Neutrophil (primary cell): ENCODE measurements around the gene TESMIN.

Source experiments
- H3K27ac ChIP-seq: fragments of 200-600 bp; sonication (generic); 2 replicates; pipeline ENCODE4 v1.5.1; 2016; ENCODE audit warnings: mild to moderate bottlenecking, moderate library complexity
- H3K27me3 ChIP-seq: fragments of 200-600 bp; sonication (generic); 2 replicates; pipeline ENCODE4 v1.6.0; 2016; ENCODE audit warnings: mild to moderate bottlenecking
- H3K36me3 ChIP-seq: fragments of 200-600 bp; sonication (generic); 2 replicates; pipeline ENCODE4 v1.5.1; 2017
- H3K4me1 ChIP-seq, 2 experiments: fragments of 200-600 bp in 1 of 2; sonication (generic) in 1 of 2; 1 replicate in 1 of 2; 2 replicates in 1 of 2; pipeline versions ENCODE4 v1.5.1 to v1.6.1; 2013 to 2016; ENCODE audit warnings: low read depth in 1 of 2, low read length in 1 of 2, mild to moderate bottlenecking in 1 of 2, moderate library complexity in 1 of 2; ENCODE audit not compliant: control insufficient read depth in 1 of 2, insufficient read depth in 1 of 2
- H3K4me3 ChIP-seq, 2 experiments: fragments of 200-600 bp in 1 of 2; sonication (generic) in 1 of 2; 1 replicate in 1 of 2; 2 replicates in 1 of 2; pipeline ENCODE4 v1.5.1; 2013 to 2016; ENCODE audit warnings: low read depth in 1 of 2, low read length in 1 of 2, mild to moderate bottlenecking in 1 of 2, moderate library complexity in 1 of 2
- H3K9me3 ChIP-seq: fragments of 200-600 bp; sonication (generic); 2 replicates; pipeline ENCODE4 v1.5.1; 2016
- TF ChIP-seq, protein P1 (sequence below): fragments of 200-600 bp; sonication (generic); IDR thresholded peaks from 2 replicates; pipeline ENCODE4 v1.5.1; 2016; ENCODE audit warnings: antibody characterized with exemption

Gene TESMIN

DNA sequence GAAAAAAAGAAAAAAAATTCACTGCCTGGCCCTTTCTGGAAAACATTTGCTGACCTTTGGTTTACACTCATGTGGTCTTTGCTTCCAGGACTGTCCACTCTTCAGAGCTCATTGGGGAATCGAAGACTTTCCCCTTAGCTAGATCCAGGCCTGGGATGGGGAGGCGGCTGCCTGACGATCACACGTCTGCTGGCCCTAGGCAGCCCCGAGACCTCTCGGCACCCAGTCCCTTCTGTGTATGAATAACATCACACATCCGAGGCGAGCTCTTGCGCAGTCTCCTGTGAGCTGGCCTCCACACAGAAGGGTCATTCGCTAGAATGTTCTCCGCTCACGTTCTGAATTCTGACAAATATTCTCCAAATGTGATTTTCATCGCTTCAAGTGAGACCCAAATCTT, 92.7 kb downstream of the TESMIN start:
- H3K36me3 ChIP-seq = no peaks in the 10 kb centered on the region
- H3K27me3 ChIP-seq = no peaks in the 10 kb centered on the region
- TF ChIP-seq, protein P1, sequence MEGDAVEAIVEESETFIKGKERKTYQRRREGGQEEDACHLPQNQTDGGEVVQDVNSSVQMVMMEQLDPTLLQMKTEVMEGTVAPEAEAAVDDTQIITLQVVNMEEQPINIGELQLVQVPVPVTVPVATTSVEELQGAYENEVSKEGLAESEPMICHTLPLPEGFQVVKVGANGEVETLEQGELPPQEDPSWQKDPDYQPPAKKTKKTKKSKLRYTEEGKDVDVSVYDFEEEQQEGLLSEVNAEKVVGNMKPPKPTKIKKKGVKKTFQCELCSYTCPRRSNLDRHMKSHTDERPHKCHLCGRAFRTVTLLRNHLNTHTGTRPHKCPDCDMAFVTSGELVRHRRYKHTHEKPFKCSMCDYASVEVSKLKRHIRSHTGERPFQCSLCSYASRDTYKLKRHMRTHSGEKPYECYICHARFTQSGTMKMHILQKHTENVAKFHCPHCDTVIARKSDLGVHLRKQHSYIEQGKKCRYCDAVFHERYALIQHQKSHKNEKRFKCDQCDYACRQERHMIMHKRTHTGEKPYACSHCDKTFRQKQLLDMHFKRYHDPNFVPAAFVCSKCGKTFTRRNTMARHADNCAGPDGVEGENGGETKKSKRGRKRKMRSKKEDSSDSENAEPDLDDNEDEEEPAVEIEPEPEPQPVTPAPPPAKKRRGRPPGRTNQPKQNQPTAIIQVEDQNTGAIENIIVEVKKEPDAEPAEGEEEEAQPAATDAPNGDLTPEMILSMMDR = no peak
- H3K4me1 ChIP-seq = no peaks in the 10 kb centered on the region
- no peaks in the 10 kb centered on the region for H3K9me3 ChIP-seq
- H3K27ac ChIP-seq = no peak overlapping the region
- no peak overlapping the region for H3K4me3 ChIP-seq

DNA sequence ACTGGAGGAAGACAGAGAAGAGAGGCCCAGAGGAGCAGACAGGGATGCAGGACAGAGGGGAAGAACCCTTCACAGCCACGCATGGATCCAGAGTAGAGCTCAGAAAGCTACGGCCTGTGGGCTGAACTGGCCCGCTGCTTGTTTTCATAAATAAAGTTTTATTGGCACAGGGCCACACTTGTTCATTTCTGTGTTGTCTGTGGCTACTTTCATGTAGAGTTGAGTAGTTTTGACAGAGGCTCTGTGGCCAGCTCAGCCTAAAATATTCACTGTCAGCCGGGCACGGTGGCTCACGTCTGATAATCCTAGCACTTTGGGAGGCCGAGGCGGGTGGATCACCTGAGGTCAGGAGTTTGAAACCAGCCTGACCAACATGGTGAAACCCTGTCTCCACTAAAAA, 93.2 kb downstream of the TESMIN start:
- H3K27ac ChIP-seq = no peak overlapping the region
- H3K4me1 ChIP-seq = no peaks in the 10 kb centered on the region
- no peaks in the 10 kb centered on the region for H3K27me3 ChIP-seq
- no peaks in the 10 kb centered on the region for H3K36me3 ChIP-seq
- H3K4me3 ChIP-seq = no peak overlapping the region
- TF ChIP-seq, protein P1 = no peak
- no peaks in the 10 kb centered on the region for H3K9me3 ChIP-seq
